Testis (tissue), 5 donors: ENCODE data around the gene LUZP2. TPM values are rescaled to one million over a fixed set of nuclear protein-coding genes. Genes with fewer than 3 reads are reported as not detected.

Source experiments
- DNase-seq: peaks from one replicate; pipeline ENCODE4 v3.0.0-alpha.2; 2019
- H3K27ac ChIP-seq, 2 donors: fragments of 200-600 bp; sonication (generic); one replicate each; pipeline ENCODE4 v1.5.1; 2019
- H3K27me3 ChIP-seq: fragments of 200-600 bp; sonication (generic); one replicate; pipeline ENCODE4 v1.5.1; 2019
- H3K36me3 ChIP-seq: fragments of 200-600 bp; sonication (generic); one replicate; pipeline ENCODE4 v1.5.1; 2017; ENCODE audit warnings: low read depth; ENCODE audit errors: missing control alignments
- H3K4me1 ChIP-seq: fragments of 200-600 bp; sonication (generic); one replicate; pipeline ENCODE4 v1.5.1; 2019
- H3K4me3 ChIP-seq, 2 donors: fragments of 200-600 bp; sonication (generic); one replicate each; pipeline ENCODE4 v1.5.1; 2017 to 2019
- H3K9me3 ChIP-seq: fragments of 200-600 bp; sonication (generic); one replicate; pipeline ENCODE4 v1.5.1; 2017
- POLR2A ChIP-seq: fragments of 450-650 bp; IDR thresholded peaks from one replicate; pipeline ENCODE4 v1.6.1; 2017; ENCODE audit warnings: antibody characterized with exemption, mild to moderate bottlenecking, moderate library complexity
- WGBS, 2 donors: methylation state at CpG; one replicate each; pipeline ENCODE4 v1.1.5; 2018; 5-methylcytosine and 5-hydroxymethylcytosine counted together
- intact Hi-C: fragments of 100-400 bp; cut with DNase I; formaldehyde crosslinking; loops from one replicate; pipeline ENCODE4 v1.15.1; 2023; ENCODE audit warnings: low total_unique reads
- long read RNA-seq, 2 donors: transcript quantifications; one replicate each; lab custom pipeline, GENCODE V29; 2026
- polyA plus RNA-seq: library from polyadenylated mRNA; stranded (reverse); fragments of 350-450 nt; fragmentation: Illumina TruSeq; extraction: RNeasy Lipid Tissue Mini Kit (QIAGEN cat#74804); gene quantifications from one replicate; pipeline ENCODE4 v1.2.3, GENCODE V29; 2014; ENCODE audit warnings: low read depth, low replicate concordance; ENCODE audit not compliant: insufficient read depth
- total RNA-seq, 2 donors: library from RNA; depleted of rRNA; stranded (reverse); fragments of >200 nt; gene quantifications; one replicate each; pipeline ENCODE4 v1.2.3, GENCODE V29; 2016
- TF ChIP-seq, protein P1 (sequence below), 3 experiments: fragments of 450-650 bp in 2 of 3; fragments of 200-600 bp in 1 of 3; sonication (generic) in 1 of 3; IDR thresholded peaks; one replicate each; pipeline ENCODE4 v1.5.1; 2016 to 2019; ENCODE audit warnings: antibody characterized with exemption in 3 of 3, mild to moderate bottlenecking in 2 of 3, moderate library complexity in 1 of 3

Gene LUZP2
- under 1 TPM; 0.63 to 0.74 TPM for total RNA-seq
- 0.98 TPM for polyA plus RNA-seq
- long read RNA-seq, donor 1 = 0 reads
- long read RNA-seq, donor 2 = 0 reads

DNA sequence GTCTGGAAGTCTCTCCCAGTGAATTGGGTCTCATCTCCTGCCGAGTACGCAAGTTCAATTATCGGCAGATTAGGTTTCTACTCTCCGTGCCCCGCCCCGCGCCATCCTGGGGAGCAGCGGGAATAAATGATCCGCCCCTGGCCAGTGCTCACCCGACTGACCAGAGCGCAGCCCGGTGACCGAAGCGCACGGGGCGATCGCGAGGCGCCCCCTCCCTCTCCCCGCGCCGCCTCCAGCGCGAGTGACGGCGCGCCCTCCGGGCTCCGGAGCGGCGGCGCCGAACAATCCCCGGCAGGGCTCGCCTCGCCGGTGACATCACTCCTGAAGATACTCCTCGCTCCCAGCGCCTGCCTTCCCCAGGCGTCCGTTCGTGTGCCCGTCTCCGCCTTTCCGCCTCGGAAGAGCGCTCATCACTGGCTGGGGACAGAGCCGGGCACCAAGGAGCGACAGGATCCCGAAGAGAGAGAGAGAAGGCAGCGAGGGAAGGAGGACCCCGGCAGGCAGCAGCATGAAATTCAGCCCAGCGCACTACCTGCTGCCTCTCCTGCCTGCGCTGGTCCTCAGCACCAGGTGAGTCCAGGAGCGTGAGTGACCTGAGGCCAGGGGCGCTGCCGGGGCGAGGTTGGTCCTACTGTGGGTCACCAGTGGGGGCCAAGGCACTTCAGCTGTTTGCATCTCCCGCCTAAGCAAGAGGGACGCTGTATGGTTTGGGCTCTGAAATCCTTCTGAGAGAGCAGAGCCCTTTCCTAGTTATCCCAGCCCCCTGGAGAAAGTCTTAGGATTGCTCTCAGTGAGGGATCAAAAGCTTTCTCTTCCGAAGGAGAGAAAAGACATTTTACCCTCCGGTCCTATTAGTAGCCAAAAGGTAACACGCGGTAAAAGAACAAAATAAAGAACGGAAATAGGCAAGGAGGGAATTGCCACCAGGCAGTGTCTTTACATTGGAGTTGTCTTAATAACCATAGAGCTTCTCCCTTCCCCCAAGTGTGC is at the start of gene LUZP2:
Gene LUZP2, plus strand, starts transcription at position 318 of the 990 bp plus-strand sequence.
- H3K27me3 ChIP-seq = no peaks in the 10 kb centered on the region
- DNase-seq = peak; percentile 21
- 1 to 2% methylated on average over 9 to 49 of the region's 65 CpGs for WGBS, 2 donors
- H3K4me1 ChIP-seq = no peaks in the 10 kb centered on the region
- peak within 1 kb of the TSS; percentile 24 to 52 for H3K4me3 ChIP-seq
- intact Hi-C loops = no loop called here
- H3K9me3 ChIP-seq = no peaks in the 10 kb centered on the region
- TF ChIP-seq, protein P1, sequence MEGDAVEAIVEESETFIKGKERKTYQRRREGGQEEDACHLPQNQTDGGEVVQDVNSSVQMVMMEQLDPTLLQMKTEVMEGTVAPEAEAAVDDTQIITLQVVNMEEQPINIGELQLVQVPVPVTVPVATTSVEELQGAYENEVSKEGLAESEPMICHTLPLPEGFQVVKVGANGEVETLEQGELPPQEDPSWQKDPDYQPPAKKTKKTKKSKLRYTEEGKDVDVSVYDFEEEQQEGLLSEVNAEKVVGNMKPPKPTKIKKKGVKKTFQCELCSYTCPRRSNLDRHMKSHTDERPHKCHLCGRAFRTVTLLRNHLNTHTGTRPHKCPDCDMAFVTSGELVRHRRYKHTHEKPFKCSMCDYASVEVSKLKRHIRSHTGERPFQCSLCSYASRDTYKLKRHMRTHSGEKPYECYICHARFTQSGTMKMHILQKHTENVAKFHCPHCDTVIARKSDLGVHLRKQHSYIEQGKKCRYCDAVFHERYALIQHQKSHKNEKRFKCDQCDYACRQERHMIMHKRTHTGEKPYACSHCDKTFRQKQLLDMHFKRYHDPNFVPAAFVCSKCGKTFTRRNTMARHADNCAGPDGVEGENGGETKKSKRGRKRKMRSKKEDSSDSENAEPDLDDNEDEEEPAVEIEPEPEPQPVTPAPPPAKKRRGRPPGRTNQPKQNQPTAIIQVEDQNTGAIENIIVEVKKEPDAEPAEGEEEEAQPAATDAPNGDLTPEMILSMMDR (IDR thresholded peaks at IDR 0.05) = no peak
- no peak for TF ChIP-seq POLR2A
- H3K27ac ChIP-seq = no peak within 1 kb of the TSS
- no peaks in the 10 kb centered on the region for H3K36me3 ChIP-seq

DNA sequence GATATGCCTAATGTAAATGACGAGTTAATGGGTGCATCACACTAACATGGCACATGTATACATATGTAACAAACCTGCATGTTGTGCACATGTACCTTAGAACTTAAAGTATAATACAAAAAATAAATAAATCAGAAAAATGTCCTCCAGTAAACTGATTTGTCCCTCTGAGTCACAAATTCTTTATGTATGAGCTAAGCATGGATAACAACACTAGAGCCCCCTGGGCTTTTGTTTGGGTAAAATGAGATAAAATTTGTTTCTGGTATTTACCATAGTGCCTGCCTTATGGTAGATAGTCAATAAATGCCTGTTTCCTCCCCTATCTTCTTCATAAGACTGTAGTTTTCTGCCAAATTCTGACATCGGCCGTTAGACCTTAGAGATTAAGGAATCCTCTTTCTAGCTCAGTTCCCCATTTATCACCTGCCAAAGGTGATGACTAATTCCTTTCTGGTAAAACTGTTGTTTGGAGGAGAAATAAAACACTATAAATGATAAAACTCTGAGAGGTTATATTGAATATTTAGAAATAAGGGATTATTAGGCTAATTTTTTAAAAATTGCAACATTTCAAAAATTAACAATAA is 43.6 kb upstream of the LUZP2 start:
- no peak overlapping the region for H3K4me3 ChIP-seq
- H3K27ac ChIP-seq = no peak overlapping the region
- H3K27me3 ChIP-seq = no peaks in the 10 kb centered on the region
- WGBS, 2 donors = 78 to 83% methylated on average over 3 of the region's 3 CpGs
- no peaks in the 10 kb centered on the region for H3K4me1 ChIP-seq
- H3K9me3 ChIP-seq = no peaks in the 10 kb centered on the region
- TF ChIP-seq, protein P1 (IDR thresholded peaks at IDR 0.05) = no peak
- no peak for TF ChIP-seq POLR2A
- no peak for DNase-seq
- intact Hi-C loops = no loop called here
- H3K36me3 ChIP-seq = no peaks in the 10 kb centered on the region

DNA sequence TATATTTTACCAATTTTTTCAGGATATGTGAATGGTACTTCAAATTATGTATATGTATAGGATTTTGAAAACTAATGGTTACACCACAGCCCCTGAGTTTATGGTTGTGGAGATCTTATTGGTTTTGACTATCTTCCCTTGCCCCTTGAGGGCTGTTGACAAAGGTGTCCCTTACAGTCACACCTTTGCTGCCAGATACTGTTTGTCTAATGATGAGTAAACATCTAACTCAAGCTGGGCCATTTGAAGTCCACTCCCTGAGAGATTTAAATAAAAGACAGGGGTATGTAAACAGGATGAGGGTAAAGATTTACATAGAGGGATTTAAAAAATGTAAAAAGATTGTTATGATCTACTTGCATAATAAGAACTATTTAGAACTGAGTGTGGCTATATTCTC is 38.9 kb upstream of the LUZP2 start:
- no peak for DNase-seq
- no peak overlapping the region for H3K27ac ChIP-seq
- intact Hi-C loops = no loop called here
- no peaks in the 10 kb centered on the region for H3K36me3 ChIP-seq
- TF ChIP-seq, protein P1 (IDR thresholded peaks at IDR 0.05) = no peak
- TF ChIP-seq POLR2A = no peak
- H3K4me1 ChIP-seq = no peaks in the 10 kb centered on the region
- H3K9me3 ChIP-seq = no peaks in the 10 kb centered on the region
- H3K27me3 ChIP-seq = no peaks in the 10 kb centered on the region
- no peak overlapping the region for H3K4me3 ChIP-seq

DNA sequence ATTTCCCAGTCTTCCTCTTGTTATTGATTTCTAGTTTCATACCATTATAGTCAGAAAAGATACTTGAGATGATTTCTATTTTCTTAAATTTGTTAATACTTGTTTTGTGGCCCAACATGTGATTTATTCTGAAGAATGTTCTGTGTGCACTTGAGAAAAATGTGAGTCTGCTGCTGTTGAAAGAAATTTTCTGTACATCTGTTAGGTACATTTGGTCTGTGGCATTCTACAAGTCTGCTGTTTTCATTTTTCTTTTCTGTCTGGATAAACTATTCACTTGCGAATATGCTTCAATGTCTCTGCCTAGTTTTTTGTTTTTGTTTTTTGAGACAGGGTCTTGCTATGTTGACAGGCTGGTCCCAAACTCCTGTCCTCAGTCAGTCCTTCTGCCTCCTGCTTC is 26.4 kb upstream of the LUZP2 start:
- DNase-seq = no peak
- no peaks in the 10 kb centered on the region for H3K9me3 ChIP-seq
- no peak for TF ChIP-seq POLR2A
- TF ChIP-seq, protein P1 (IDR thresholded peaks at IDR 0.05) = no peak
- H3K27ac ChIP-seq = no peak overlapping the region
- intact Hi-C loops = no loop called here
- no peaks in the 10 kb centered on the region for H3K4me1 ChIP-seq
- H3K36me3 ChIP-seq = no peaks in the 10 kb centered on the region
- H3K4me3 ChIP-seq = no peak overlapping the region
- 96 to 97% methylated on average over 1 of the region's 1 CpG for WGBS, 2 donors
- no peaks in the 10 kb centered on the region for H3K27me3 ChIP-seq
